ENCODE measurements around the gene HOXA1.

The HOXA1 gene

GRCh38 chr7:27091105-27091504 is 4.7 kb downstream of the HOXA1 start:
- Histone ChIP-seq H3K56ac (ENCODE audit: low read length) (no peak overlapping the region), H3K4me3 (ENCODE audit: low read length) (no peak overlapping the region), H3K79me1 (ENCODE audit: low read length) (no peaks in the 10 kb centered on the region), H2BK120ac (ENCODE audit: low read depth, low read length) (no peak overlapping the region), H3K4ac (ENCODE audit: low read depth, low read length) (no peak overlapping the region), H4K8ac (ENCODE audit: low read depth, low read length) (no peak overlapping the region), H2BK5ac (ENCODE audit: low read length) (no peak overlapping the region), H4K5ac (ENCODE audit: low read length) (no peak overlapping the region), H2AK5ac (ENCODE audit: low read length) (no peak overlapping the region), H3K23ac (ENCODE audit: low read length) (no peak overlapping the region), H2BK15ac (replicated peaks; ENCODE audit: low read depth) (no peak overlapping the region), H3K4me1 (ENCODE audit: control insufficient read depth, low read depth, low read length) (peaks cover 9% of the 10 kb centered on the region), H3K27ac (ENCODE audit: low read depth, low read length) (no peak overlapping the region), H3K18ac (ENCODE audit: low read length) (no peak overlapping the region), H3K36me3 (ENCODE audit: control insufficient read depth, insufficient read depth, low read length) (no peaks in the 10 kb centered on the region), H3K4me2 (ENCODE audit: low read length) (no peak overlapping the region), H3K27me3 (ENCODE audit: insufficient read depth, low read length, poor library complexity) (peaks cover 53% of the 10 kb centered on the region), H3K9ac (ENCODE audit: low read length) (no peak overlapping the region), H3K79me2 (ENCODE audit: control insufficient read depth, insufficient read depth, low read length) (no peaks in the 10 kb centered on the region)
- no CpG with 5 or more reads among the region's 3 CpGs for WGBS (ENCODE audit: extremely low coverage, insufficient coverage, low lambda C conversion rate)
- no peak for DNase-seq

DNA sequence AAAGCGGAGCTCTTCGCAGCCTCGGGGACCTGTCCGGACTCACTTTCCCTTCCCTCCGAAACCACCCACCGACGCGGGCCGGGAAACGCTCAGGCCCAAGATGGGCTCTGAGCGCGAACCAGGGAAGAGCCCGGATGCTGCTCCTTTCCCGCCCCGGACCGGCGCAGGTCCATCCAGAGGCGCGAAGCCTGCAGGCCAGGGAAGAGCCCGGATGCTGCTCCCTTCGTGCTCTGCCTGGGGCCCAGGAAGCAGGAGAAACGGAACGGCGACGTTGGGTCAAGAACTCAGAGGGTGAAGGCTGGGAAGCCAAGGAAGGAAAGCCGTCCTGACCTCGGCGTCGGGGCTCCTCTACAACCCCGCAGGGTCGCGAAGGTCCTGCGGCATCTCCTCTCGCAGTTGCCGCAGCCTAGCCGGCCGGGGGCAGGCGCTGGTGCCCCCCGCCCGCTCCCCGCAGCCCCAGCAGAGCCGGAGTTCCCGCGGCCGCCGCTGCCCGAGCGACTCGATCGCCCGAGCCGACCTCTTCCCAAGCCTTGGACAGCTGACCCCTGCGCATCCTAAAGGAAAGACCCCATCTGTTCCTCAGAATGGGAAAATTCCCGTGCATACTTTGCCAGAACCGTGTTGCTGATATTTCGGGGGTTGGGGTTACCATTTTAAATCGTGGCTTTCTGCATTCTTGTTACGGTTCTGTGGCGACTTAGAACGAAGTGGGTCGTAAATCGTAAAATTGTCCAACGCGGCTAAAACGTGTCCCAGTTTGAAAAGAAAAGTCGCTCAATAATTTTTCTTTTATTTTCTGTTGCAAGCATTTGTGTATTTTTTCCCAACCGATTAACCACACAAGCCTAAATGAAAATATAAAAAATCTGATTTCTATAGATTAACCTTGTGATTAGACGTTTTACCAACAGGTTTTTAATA is 7.5 kb downstream of the HOXA1 start:
- no peak overlapping the region for H3K4me2 ChIP-seq (ENCODE audit: low read length)
- no CpG with 5 or more reads among the region's 68 CpGs for WGBS (ENCODE audit: extremely low coverage, insufficient coverage, low lambda C conversion rate)
- H3K27ac ChIP-seq (ENCODE audit: low read depth, low read length), result no peak overlapping the region
- H3K9ac ChIP-seq (ENCODE audit: low read length), result no peak overlapping the region
- no peaks in the 10 kb centered on the region for H3K79me1 ChIP-seq (ENCODE audit: low read length)
- H3K4me3 ChIP-seq (ENCODE audit: low read length), result no peak overlapping the region
- DNase-seq, result peak; percentile 61
- peaks cover 6% of the 10 kb centered on the region for H3K4me1 ChIP-seq (ENCODE audit: control insufficient read depth, low read depth, low read length)
- no peak overlapping the region for H3K23ac ChIP-seq (ENCODE audit: low read length)
- no peak overlapping the region for H4K8ac ChIP-seq (ENCODE audit: low read depth, low read length)
- no peak overlapping the region for H3K18ac ChIP-seq (ENCODE audit: low read length)
- no peaks in the 10 kb centered on the region for H3K36me3 ChIP-seq (ENCODE audit: control insufficient read depth, insufficient read depth, low read length)
- peak overlapping the region; percentile 22 for H3K56ac ChIP-seq (ENCODE audit: low read length)
- H3K27me3 ChIP-seq (ENCODE audit: insufficient read depth, low read length, poor library complexity), result peaks cover 36% of the 10 kb centered on the region
- H4K5ac ChIP-seq (ENCODE audit: low read length), result no peak overlapping the region
- H2AK5ac ChIP-seq (ENCODE audit: low read length), result no peak overlapping the region
- H2BK5ac ChIP-seq (ENCODE audit: low read length), result no peak overlapping the region
- H2BK120ac ChIP-seq (ENCODE audit: low read depth, low read length), result no peak overlapping the region
- H3K4ac ChIP-seq (ENCODE audit: low read depth, low read length), result no peak overlapping the region
- H2BK15ac ChIP-seq (replicated peaks; ENCODE audit: low read depth), result no peak overlapping the region
- H3K79me2 ChIP-seq (ENCODE audit: control insufficient read depth, insufficient read depth, low read length), result no peaks in the 10 kb centered on the region

GRCh38 chr7:27083646-27084045 is 12.2 kb downstream of the HOXA1 start:
- no peak overlapping the region for H3K4me2 ChIP-seq (ENCODE audit: low read length)
- no peaks in the 10 kb centered on the region for H3K79me2 ChIP-seq (ENCODE audit: control insufficient read depth, insufficient read depth, low read length)
- H4K5ac ChIP-seq (ENCODE audit: low read length), result no peak overlapping the region
- no peak for DNase-seq
- H3K4me1 ChIP-seq (ENCODE audit: control insufficient read depth, low read depth, low read length), result no peaks in the 10 kb centered on the region
- H3K23ac ChIP-seq (ENCODE audit: low read length), result no peak overlapping the region
- H3K27ac ChIP-seq (ENCODE audit: low read depth, low read length), result no peak overlapping the region
- WGBS (ENCODE audit: extremely low coverage, insufficient coverage, low lambda C conversion rate), result no CpG with 5 or more reads among the region's 2 CpGs
- H3K9ac ChIP-seq (ENCODE audit: low read length), result no peak overlapping the region
- H3K4me3 ChIP-seq (ENCODE audit: low read length), result no peak overlapping the region
- no peak overlapping the region for H2BK15ac ChIP-seq (replicated peaks; ENCODE audit: low read depth)
- no peaks in the 10 kb centered on the region for H3K36me3 ChIP-seq (ENCODE audit: control insufficient read depth, insufficient read depth, low read length)
- H3K27me3 ChIP-seq (ENCODE audit: insufficient read depth, low read length, poor library complexity), result peaks cover 14% of the 10 kb centered on the region
- H2AK5ac ChIP-seq (ENCODE audit: low read length), result no peak overlapping the region
- H4K8ac ChIP-seq (ENCODE audit: low read depth, low read length), result no peak overlapping the region
- no peak overlapping the region for H2BK120ac ChIP-seq (ENCODE audit: low read depth, low read length)
- H2BK5ac ChIP-seq (ENCODE audit: low read length), result no peak overlapping the region
- no peak overlapping the region for H3K18ac ChIP-seq (ENCODE audit: low read length)
- H3K79me1 ChIP-seq (ENCODE audit: low read length), result no peaks in the 10 kb centered on the region
- no peak overlapping the region for H3K56ac ChIP-seq (ENCODE audit: low read length)
- no peak overlapping the region for H3K4ac ChIP-seq (ENCODE audit: low read depth, low read length)

- no CpG with 5 or more reads among the region's 1 CpG for WGBS (ENCODE audit: extremely low coverage, insufficient coverage, low lambda C conversion rate)
- Histone ChIP-seq H2BK5ac (ENCODE audit: low read length) (no peak overlapping the region), H3K79me1 (ENCODE audit: low read length) (no peaks in the 10 kb centered on the region), H3K9ac (ENCODE audit: low read length) (no peak overlapping the region), H3K27me3 (ENCODE audit: insufficient read depth, low read length, poor library complexity) (no peaks in the 10 kb centered on the region), H3K4me3 (ENCODE audit: low read length) (no peak overlapping the region), H3K4ac (ENCODE audit: low read depth, low read length) (no peak overlapping the region), H3K18ac (ENCODE audit: low read length) (no peak overlapping the region), H2BK120ac (ENCODE audit: low read depth, low read length) (no peak overlapping the region), H3K36me3 (ENCODE audit: control insufficient read depth, insufficient read depth, low read length) (no peaks in the 10 kb centered on the region), H3K56ac (ENCODE audit: low read length) (no peak overlapping the region), H2AK5ac (ENCODE audit: low read length) (no peak overlapping the region), H3K23ac (ENCODE audit: low read length) (no peak overlapping the region), H4K5ac (ENCODE audit: low read length) (no peak overlapping the region), H3K79me2 (ENCODE audit: control insufficient read depth, insufficient read depth, low read length) (no peaks in the 10 kb centered on the region), H3K4me1 (ENCODE audit: control insufficient read depth, low read depth, low read length) (no peaks in the 10 kb centered on the region), H3K4me2 (ENCODE audit: low read length) (no peak overlapping the region), H3K27ac (ENCODE audit: low read depth, low read length) (no peak overlapping the region), H4K8ac (ENCODE audit: low read depth, low read length) (no peak overlapping the region), H2BK15ac (replicated peaks; ENCODE audit: low read depth) (no peak overlapping the region)
- no peak for DNase-seq
Measured at GRCh38 chr7:27082171-27082570, 13.6 kb downstream of the HOXA1 start.

DNA sequence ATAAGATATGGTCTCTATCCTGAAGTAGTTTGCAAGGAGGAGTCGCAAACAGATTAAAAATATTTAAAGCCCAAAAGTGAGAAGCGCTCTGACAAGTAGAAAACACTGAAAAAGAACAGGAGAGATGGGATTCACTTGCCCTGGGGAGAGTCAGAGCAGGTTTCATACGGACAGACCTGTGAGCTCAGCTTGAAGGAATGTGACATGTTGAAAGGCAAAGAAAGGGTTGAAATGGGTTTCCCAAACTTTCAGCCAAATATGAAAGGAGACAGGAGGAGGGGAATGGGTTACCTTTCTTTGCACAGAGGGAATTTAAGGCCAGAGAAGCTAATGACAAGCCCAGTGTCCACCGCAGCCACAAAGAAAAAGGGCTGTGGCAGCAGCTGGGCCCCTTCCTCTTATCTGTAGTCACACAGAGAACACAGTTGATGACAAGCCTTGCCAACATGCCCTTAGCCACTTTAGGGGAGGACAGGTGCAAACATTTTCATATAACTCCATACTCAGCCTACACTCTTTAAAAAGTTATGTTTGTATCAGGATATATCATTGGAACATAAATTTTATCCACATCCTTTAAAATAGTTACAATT is 14.9 kb downstream of the HOXA1 start:
- no peak overlapping the region for H3K9ac ChIP-seq (ENCODE audit: low read length)
- H2AK5ac ChIP-seq (ENCODE audit: low read length), result no peak overlapping the region
- no peak overlapping the region for H3K4me2 ChIP-seq (ENCODE audit: low read length)
- no peaks in the 10 kb centered on the region for H3K4me1 ChIP-seq (ENCODE audit: control insufficient read depth, low read depth, low read length)
- no peaks in the 10 kb centered on the region for H3K36me3 ChIP-seq (ENCODE audit: control insufficient read depth, insufficient read depth, low read length)
- H2BK15ac ChIP-seq (replicated peaks; ENCODE audit: low read depth), result no peak overlapping the region
- H3K79me1 ChIP-seq (ENCODE audit: low read length), result no peaks in the 10 kb centered on the region
- no peak overlapping the region for H2BK5ac ChIP-seq (ENCODE audit: low read length)
- no peak overlapping the region for H4K5ac ChIP-seq (ENCODE audit: low read length)
- H3K4ac ChIP-seq (ENCODE audit: low read depth, low read length), result no peak overlapping the region
- DNase-seq, result peak; percentile 87
- H3K79me2 ChIP-seq (ENCODE audit: control insufficient read depth, insufficient read depth, low read length), result no peaks in the 10 kb centered on the region
- H3K27me3 ChIP-seq (ENCODE audit: insufficient read depth, low read length, poor library complexity), result no peaks in the 10 kb centered on the region
- H3K27ac ChIP-seq (ENCODE audit: low read depth, low read length), result no peak overlapping the region
- H3K18ac ChIP-seq (ENCODE audit: low read length), result no peak overlapping the region
- no peak overlapping the region for H3K23ac ChIP-seq (ENCODE audit: low read length)
- H3K4me3 ChIP-seq (ENCODE audit: low read length), result no peak overlapping the region
- H2BK120ac ChIP-seq (ENCODE audit: low read depth, low read length), result no peak overlapping the region
- no peak overlapping the region for H3K56ac ChIP-seq (ENCODE audit: low read length)
- no CpG with 5 or more reads among the region's 4 CpGs for WGBS (ENCODE audit: extremely low coverage, insufficient coverage, low lambda C conversion rate)
- H4K8ac ChIP-seq (ENCODE audit: low read depth, low read length), result no peak overlapping the region

All from mesendoderm (in vitro differentiated cells).